ENCODE data around the gene BARHL1.

DNA sequence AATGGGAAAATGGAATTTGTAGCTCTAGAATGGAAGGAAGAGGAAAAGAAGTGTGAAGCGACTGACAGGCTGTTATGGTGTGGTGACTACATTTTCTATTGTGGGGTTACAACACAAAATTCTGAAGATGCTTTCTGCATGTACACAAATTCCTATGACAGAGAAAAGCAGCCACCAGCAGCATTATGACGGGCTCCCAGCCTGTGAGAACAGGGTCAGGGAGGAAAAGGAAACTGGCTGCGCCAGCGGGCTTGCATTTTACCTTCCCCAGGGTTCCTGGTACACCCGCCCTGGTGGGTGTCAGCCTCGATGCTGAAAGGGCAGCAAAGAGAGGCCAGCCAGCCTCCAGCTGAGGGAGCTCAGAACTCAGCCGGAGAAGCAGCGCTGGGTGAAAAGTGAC lies 46.3 kb downstream of the BARHL1 start:
- TF ChIP-seq GATA2 (IDR thresholded peaks at IDR 0.05; ENCODE audit: low read depth, low read length) (no peak), GATA3 (IDR thresholded peaks at IDR 0.05; ENCODE audit: low read depth, low read length) (no peak)

Data from SH-SY5Y (cell line).